ENCODE results near the gene HMGXB4. TPM values are rescaled to one million over a fixed set of nuclear protein-coding genes. Genes with fewer than 3 reads are reported as not detected.

The HMGXB4 gene
- total RNA-seq, 2 experiments from 2014 or later, result 41.4 to 44.1 TPM

GRCh38 chr22:35324067-35324466 lies 66.8 kb downstream of the HMGXB4 start:
- CTCF ChIA-PET, result interaction anchor here (1.2 kb wide), 1 partner anchor 17 kb away, joined by 5 read pairs; no protein-coding TSS in a partner anchor
- H3K4me3 ChIP-seq (ENCODE audit: low read length), result no peak overlapping the region
- H3K27ac ChIP-seq (ENCODE audit: low read depth in 1 of 2, low read length in 2 of 2), result no peak overlapping the region
- DNase-seq, result no peak
- no peak for ATAC-seq (ENCODE audit: poor library complexity)
- H3K9me3 ChIP-seq (ENCODE audit: control insufficient read depth in 1 of 2, insufficient read depth in 1 of 2, low read length in 2 of 2), result no peaks in the 10 kb centered on the region
- Mint-ChIP-seq H3K27me3 (no peaks in the 10 kb centered on the region), H3K9me3 (no peaks in the 10 kb centered on the region), H3K4me3 (no peak overlapping the region), H3K4me1 (ENCODE audit: low read depth) (peaks cover 8% of the 10 kb centered on the region), H3K27ac (no peak overlapping the region), H3K36me3 (ENCODE audit: low read depth) (peaks cover 81% of the 10 kb centered on the region)
- POLR2A ChIA-PET, result interaction anchor here (0.6 kb wide), 1 partner anchor 9 kb away, joined by 3 read pairs; no protein-coding TSS in a partner anchor
- peaks cover 82% of the 10 kb centered on the region for H3K36me3 ChIP-seq (ENCODE audit: insufficient read depth, low read length)
- intact Hi-C loops (cut with DNase I, micrococcal nuclease), result loop anchor here in 1 of 2 experiments (2.0 kb wide), 1 partner anchor 15 kb away; no protein-coding TSS in a partner anchor
- peaks cover 12% of the 10 kb centered on the region for H3K4me1 ChIP-seq (ENCODE audit: insufficient read depth, low read length)
- no peaks in the 10 kb centered on the region for H3K27me3 ChIP-seq (ENCODE audit: control insufficient read depth in 1 of 2, insufficient read depth in 2 of 2, low read length in 2 of 2)
- TF ChIP-seq CTCF (IDR thresholded peaks at IDR 0.05), result no peak

- Histone ChIP-seq H3K4me1 (ENCODE audit: insufficient read depth, low read length) (peaks cover 18% of the 10 kb centered on the region), H3K9me3 (ENCODE audit: control insufficient read depth in 1 of 2, insufficient read depth in 1 of 2, low read length in 2 of 2) (no peaks in the 10 kb centered on the region), H3K36me3 (ENCODE audit: insufficient read depth, low read length) (peaks cover 76% of the 10 kb centered on the region), H3K4me3 (ENCODE audit: low read length) (no peak overlapping the region), H3K27ac (ENCODE audit: low read depth in 1 of 2, low read length in 2 of 2) (no peak overlapping the region), H3K27me3 (ENCODE audit: control insufficient read depth in 1 of 2, insufficient read depth in 2 of 2, low read length in 2 of 2) (no peaks in the 10 kb centered on the region)
- no peak for TF ChIP-seq CTCF (IDR thresholded peaks at IDR 0.05)
- Mint-ChIP-seq H3K27me3 (no peaks in the 10 kb centered on the region), H3K27ac (no peak overlapping the region), H3K4me1 (ENCODE audit: low read depth) (peaks cover 14% of the 10 kb centered on the region), H3K36me3 (ENCODE audit: low read depth) (peaks cover 86% of the 10 kb centered on the region), H3K4me3 (no peak overlapping the region), H3K9me3 (no peaks in the 10 kb centered on the region)
- ChIA-PET CTCF (interaction anchor here (1.2 kb wide), 1 partner anchor 18 kb away, joined by 5 read pairs; no protein-coding TSS in a partner anchor), POLR2A (interaction anchor here (0.7 to 1.2 kb wide), 2 partner anchors 16 to 657 kb away, joined by 3 read pairs; no protein-coding TSS in a partner anchor)
- DNase-seq (no peak), ATAC-seq (ENCODE audit: poor library complexity) (no peak)
- intact Hi-C loops (cut with DNase I, micrococcal nuclease), result loop anchor here in 1 of 2 experiments (2.0 kb wide), 1 partner anchor 16 kb away; no protein-coding TSS in a partner anchor
These were observed 67.5 kb downstream of the HMGXB4 start for GRCh38 chr22:35324762-35325161.

GRCh38 chr22:35325209-35325608 lies 67.9 kb downstream of the HMGXB4 start:
- H3K27me3 Mint-ChIP-seq, result no peaks in the 10 kb centered on the region
- ATAC-seq (ENCODE audit: poor library complexity) (no peak), DNase-seq (no peak)
- intact Hi-C loops (cut with DNase I, micrococcal nuclease), result loop anchor here in 1 of 2 experiments (2.0 kb wide), 1 partner anchor 16 kb away; no protein-coding TSS in a partner anchor
- no peak overlapping the region for H3K27ac ChIP-seq (ENCODE audit: low read depth in 1 of 2, low read length in 2 of 2)
- H3K36me3 Mint-ChIP-seq (ENCODE audit: low read depth), result peaks cover 89% of the 10 kb centered on the region
- peaks cover 72% of the 10 kb centered on the region for H3K36me3 ChIP-seq (ENCODE audit: insufficient read depth, low read length)
- H3K4me3 ChIP-seq (ENCODE audit: low read length), result no peak overlapping the region
- ChIA-PET CTCF (no interaction called here), POLR2A (interaction anchor here (0.5 to 1.2 kb wide), 3 partner anchors 17 to 657 kb away, joined by 3 to 5 read pairs (median 3); no protein-coding TSS in a partner anchor)
- TF ChIP-seq CTCF (IDR thresholded peaks at IDR 0.05), result no peak
- H3K27ac Mint-ChIP-seq, result no peak overlapping the region
- no peaks in the 10 kb centered on the region for H3K9me3 ChIP-seq (ENCODE audit: control insufficient read depth in 1 of 2, insufficient read depth in 1 of 2, low read length in 2 of 2)
- no peaks in the 10 kb centered on the region for H3K9me3 Mint-ChIP-seq
- peaks cover 22% of the 10 kb centered on the region for H3K4me1 ChIP-seq (ENCODE audit: insufficient read depth, low read length)
- H3K27me3 ChIP-seq (ENCODE audit: control insufficient read depth in 1 of 2, insufficient read depth in 2 of 2, low read length in 2 of 2), result no peaks in the 10 kb centered on the region
- H3K4me1 Mint-ChIP-seq (ENCODE audit: low read depth), result peaks cover 17% of the 10 kb centered on the region
- H3K4me3 Mint-ChIP-seq, result no peak overlapping the region
